Endothelial cell (in vitro differentiated cells): ENCODE results near the gene VIPR2. TPM values are rescaled to one million over a fixed set of nuclear protein-coding genes. Genes with fewer than 3 reads are reported as not detected.
A peak's percentile ranks its signal among the peaks of the same experiment; 100 is the strongest.

ENCODE experiments used
- DNase-seq: peaks from one replicate; pipeline ENCODE4 v3.0.0; 2021; ENCODE audit warnings: low spot score
- H3K27ac Mint-ChIP-seq: one replicate; pipeline ENCODE4 v1.8.0; 2021; ENCODE audit warnings: mixed read lengths, inconsistent platforms; ENCODE audit not compliant: unreplicated experiment
- H3K27me3 Mint-ChIP-seq: one replicate; pipeline ENCODE4 v1.8.0; 2021; ENCODE audit warnings: mild to moderate bottlenecking, moderate library complexity, mixed read lengths, inconsistent platforms; ENCODE audit not compliant: unreplicated experiment
- H3K36me3 Mint-ChIP-seq: one replicate; pipeline ENCODE4 v1.8.0; 2021; ENCODE audit warnings: mild to moderate bottlenecking, low read depth, mixed read lengths, inconsistent platforms; ENCODE audit not compliant: unreplicated experiment
- H3K4me1 Mint-ChIP-seq: one replicate; pipeline ENCODE4 v1.8.0; 2021; ENCODE audit warnings: mild to moderate bottlenecking, mixed read lengths, inconsistent platforms; ENCODE audit not compliant: unreplicated experiment
- H3K4me3 Mint-ChIP-seq: one replicate; pipeline ENCODE4 v1.8.0; 2021; ENCODE audit warnings: mild to moderate bottlenecking, mixed read lengths, inconsistent platforms; ENCODE audit not compliant: unreplicated experiment
- H3K9me3 Mint-ChIP-seq: one replicate; pipeline ENCODE4 v1.8.0; 2021; ENCODE audit warnings: mixed read lengths, inconsistent platforms; ENCODE audit not compliant: unreplicated experiment
- total RNA-seq: library from RNA; stranded (reverse); fragmentation: NEBNext Ultra II Directional; extraction: Animal tissue kit (Norgen Biotek cat#: 25700); gene quantifications from one replicate; pipeline ENCODE4 v1.2.1, GENCODE V29; 2021; ENCODE audit not compliant: unreplicated experiment
- TF ChIP-seq, protein P1 (sequence below): fragments of 200-600 bp; sonication (generic); IDR thresholded peaks from one replicate; pipeline ENCODE4 v1.5.0; 2021; ENCODE audit warnings: antibody characterized with exemption; ENCODE audit not compliant: unreplicated experiment

Gene VIPR2
- total RNA-seq, 1 donor from 2014 or later, result 2.4 TPM

DNA sequence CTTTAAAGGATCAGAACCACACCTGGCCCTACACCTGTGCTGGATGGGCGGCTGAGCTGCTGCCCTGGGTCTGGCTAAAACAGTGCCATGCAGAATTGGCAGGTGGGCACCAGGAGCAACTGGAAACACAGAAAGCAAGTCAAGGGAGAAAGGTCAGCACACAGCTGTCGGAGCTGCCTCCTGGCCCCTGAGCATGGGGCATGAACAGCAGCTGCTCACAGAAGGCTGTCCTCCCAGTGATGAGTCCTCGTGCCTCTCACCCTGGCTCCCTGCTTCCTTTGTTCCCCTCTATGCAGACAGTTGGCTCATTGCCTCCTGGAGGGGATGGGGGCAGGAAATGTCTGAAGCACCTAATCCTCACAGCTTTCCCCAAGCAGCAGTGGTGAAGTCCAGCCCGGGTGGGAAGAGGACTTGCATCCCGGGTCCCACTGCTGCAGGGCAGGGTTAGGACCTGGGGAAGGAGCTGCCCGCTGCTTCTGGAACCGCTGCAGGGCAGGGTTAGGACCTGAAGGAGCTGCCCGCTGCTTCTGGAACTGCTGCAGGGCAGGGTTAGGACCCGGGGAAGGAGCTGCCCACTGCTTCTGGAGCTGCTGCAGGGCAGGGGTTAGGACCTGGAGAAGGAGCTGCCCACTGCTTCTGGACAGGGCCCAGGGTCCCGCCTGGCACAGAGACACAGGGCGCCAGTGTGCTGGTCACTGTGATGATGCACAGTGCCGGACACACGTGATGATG, 37.3 kb downstream of the VIPR2 start:
- peaks cover 2% of the 10 kb centered on the region for H3K4me1 Mint-ChIP-seq
- peaks cover 11% of the 10 kb centered on the region for H3K36me3 Mint-ChIP-seq
- no peak for DNase-seq
- peaks cover 4% of the 10 kb centered on the region for H3K27me3 Mint-ChIP-seq
- no peak overlapping the region for H3K27ac Mint-ChIP-seq
- H3K9me3 Mint-ChIP-seq, result no peaks in the 10 kb centered on the region
- no peak overlapping the region for H3K4me3 Mint-ChIP-seq
- TF ChIP-seq, protein P1, sequence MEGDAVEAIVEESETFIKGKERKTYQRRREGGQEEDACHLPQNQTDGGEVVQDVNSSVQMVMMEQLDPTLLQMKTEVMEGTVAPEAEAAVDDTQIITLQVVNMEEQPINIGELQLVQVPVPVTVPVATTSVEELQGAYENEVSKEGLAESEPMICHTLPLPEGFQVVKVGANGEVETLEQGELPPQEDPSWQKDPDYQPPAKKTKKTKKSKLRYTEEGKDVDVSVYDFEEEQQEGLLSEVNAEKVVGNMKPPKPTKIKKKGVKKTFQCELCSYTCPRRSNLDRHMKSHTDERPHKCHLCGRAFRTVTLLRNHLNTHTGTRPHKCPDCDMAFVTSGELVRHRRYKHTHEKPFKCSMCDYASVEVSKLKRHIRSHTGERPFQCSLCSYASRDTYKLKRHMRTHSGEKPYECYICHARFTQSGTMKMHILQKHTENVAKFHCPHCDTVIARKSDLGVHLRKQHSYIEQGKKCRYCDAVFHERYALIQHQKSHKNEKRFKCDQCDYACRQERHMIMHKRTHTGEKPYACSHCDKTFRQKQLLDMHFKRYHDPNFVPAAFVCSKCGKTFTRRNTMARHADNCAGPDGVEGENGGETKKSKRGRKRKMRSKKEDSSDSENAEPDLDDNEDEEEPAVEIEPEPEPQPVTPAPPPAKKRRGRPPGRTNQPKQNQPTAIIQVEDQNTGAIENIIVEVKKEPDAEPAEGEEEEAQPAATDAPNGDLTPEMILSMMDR, result no peak

DNA sequence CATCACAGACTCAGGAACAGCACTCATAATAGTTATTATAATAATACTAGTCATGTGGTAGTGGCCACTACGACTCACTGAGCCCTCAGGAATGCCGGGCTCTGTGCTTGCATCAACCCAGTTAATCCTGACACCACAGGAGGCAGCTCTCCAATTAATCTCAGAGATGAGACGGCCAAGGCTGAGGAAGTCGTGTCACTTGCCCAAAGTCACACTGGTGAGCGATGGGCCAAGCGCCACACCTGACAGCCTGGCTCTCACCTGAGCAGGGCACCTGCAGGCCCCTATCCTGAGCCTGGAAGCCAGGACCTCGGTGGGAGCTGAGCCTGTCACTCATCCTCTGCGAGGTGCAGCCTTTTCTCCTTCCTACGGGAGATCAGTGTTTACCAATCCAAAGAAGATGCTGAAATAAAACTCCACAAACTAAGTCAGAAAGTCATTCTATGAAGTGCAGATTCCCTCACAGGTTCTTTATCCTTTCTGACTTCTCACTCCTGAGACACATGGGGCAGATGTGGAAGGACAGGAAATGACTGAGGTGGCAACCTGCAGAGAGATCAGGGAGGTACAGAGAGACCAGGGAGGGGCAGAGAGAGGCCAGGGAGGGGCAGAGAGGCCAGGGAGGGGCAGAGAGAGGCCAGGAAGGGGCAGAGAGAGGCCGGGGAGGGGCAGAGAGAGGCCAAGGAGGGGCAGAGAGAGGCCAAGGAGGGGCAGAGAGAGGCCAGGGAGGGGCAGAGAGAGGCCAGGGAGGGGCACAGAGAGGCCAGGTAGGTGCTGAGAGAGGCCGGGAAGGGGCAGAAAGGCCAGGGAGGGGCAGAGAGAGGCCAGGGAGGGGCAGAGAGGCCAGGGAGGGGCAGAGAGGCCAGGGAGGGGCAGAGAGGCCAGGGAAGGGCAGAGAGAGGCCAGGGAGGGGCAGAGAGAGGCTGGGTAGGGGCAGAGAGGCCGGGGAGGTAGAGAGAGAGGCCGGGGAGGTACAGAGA, 38.5 kb downstream of the VIPR2 start:
- peak overlapping the region; percentile 48 for H3K4me3 Mint-ChIP-seq
- peaks cover 8% of the 10 kb centered on the region for H3K27me3 Mint-ChIP-seq
- no peak overlapping the region for H3K27ac Mint-ChIP-seq
- H3K36me3 Mint-ChIP-seq, result peaks cover 22% of the 10 kb centered on the region
- H3K4me1 Mint-ChIP-seq, result peaks cover 2% of the 10 kb centered on the region
- TF ChIP-seq, protein P1, result no peak
- no peak for DNase-seq
- no peaks in the 10 kb centered on the region for H3K9me3 Mint-ChIP-seq

- Mint-ChIP-seq H3K4me3 (no peak overlapping the region), H3K27ac (no peak overlapping the region), H3K9me3 (no peaks in the 10 kb centered on the region)
Observed at GRCh38 chr7:159105066-159105780, 39.4 kb downstream of the VIPR2 start.

DNA sequence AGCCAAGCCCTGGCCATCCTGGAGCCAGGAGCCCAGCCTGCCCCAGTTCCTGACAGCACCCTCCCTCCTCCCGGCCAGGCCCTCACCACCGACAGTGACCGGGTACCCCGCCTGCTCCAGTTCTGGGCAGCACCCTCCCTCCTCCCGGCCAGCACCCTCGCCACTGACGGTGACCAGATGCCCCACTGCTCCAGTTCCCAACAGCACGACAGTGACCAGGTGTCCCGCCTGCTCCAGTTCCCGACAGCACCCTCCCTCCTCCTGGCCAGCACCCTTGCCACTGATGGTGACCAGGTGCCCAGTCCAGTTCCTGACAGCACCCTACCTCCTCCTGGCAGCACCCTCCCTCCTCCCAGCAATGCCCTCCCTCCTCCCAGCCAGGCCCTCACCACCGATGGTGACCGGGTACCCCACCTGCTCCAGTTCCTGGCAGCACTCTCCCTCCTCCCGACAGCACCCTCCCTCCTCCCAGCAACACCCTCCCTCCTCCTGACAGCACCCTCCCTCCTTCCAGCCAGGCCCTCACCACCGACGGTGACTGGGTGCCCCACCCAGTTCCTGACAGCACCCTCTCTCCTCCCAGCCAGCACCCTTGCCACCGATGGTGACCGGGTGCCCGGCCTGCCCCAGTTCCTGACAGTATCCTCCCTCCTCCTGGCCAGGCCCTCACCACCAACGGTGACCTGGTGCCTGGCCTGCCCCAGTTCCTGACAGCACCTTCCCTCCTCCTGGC, 40.3 kb downstream of the VIPR2 start:
- Mint-ChIP-seq H3K4me3 (no peak overlapping the region), H3K9me3 (no peaks in the 10 kb centered on the region), H3K27me3 (peaks cover 10% of the 10 kb centered on the region), H3K4me1 (peaks cover 2% of the 10 kb centered on the region), H3K36me3 (peaks cover 25% of the 10 kb centered on the region), H3K27ac (no peak overlapping the region)
- TF ChIP-seq, protein P1, result no peak
- no peak for DNase-seq

More at GRCh38 chr7:159105066-159105780, 39.4 kb downstream of the VIPR2 start:
- H3K4me1 Mint-ChIP-seq, result peaks cover 2% of the 10 kb centered on the region
- no peak for DNase-seq
- H3K27me3 Mint-ChIP-seq, result peaks cover 8% of the 10 kb centered on the region
- H3K36me3 Mint-ChIP-seq, result peaks cover 25% of the 10 kb centered on the region
- TF ChIP-seq, protein P1, result no peak
